Measurements from ENCODE around the gene PCNT. TPM values are rescaled to one million over a fixed set of nuclear protein-coding genes. Genes with fewer than 3 reads are reported as not detected.

PCNT gene
- total RNA-seq, 2 experiments from 2014 or later, result 46.2 to 46.6 TPM

- TF ChIP-seq, protein P1, sequence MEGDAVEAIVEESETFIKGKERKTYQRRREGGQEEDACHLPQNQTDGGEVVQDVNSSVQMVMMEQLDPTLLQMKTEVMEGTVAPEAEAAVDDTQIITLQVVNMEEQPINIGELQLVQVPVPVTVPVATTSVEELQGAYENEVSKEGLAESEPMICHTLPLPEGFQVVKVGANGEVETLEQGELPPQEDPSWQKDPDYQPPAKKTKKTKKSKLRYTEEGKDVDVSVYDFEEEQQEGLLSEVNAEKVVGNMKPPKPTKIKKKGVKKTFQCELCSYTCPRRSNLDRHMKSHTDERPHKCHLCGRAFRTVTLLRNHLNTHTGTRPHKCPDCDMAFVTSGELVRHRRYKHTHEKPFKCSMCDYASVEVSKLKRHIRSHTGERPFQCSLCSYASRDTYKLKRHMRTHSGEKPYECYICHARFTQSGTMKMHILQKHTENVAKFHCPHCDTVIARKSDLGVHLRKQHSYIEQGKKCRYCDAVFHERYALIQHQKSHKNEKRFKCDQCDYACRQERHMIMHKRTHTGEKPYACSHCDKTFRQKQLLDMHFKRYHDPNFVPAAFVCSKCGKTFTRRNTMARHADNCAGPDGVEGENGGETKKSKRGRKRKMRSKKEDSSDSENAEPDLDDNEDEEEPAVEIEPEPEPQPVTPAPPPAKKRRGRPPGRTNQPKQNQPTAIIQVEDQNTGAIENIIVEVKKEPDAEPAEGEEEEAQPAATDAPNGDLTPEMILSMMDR (IDR thresholded peaks at IDR 0.05), result no peak
- peaks cover 36% of the 10 kb centered on the region for H3K36me3 Mint-ChIP-seq (ENCODE audit: low read depth)
- H3K9me3 Mint-ChIP-seq, result no peaks in the 10 kb centered on the region
- DNase-seq (no peak), ATAC-seq (no peak)
- peaks cover 3% of the 10 kb centered on the region for H3K4me1 Mint-ChIP-seq (ENCODE audit: low read depth)
- H3K27me3 Mint-ChIP-seq, result no peaks in the 10 kb centered on the region
- intact Hi-C loops (cut with micrococcal nuclease), result no loop called here
- H3K4me3 Mint-ChIP-seq, result no peak overlapping the region
- no peak overlapping the region for H3K27ac Mint-ChIP-seq
- ChIA-PET CTCF (interaction anchor here (0.6 to 1.1 kb wide), 2 partner anchors 11 to 13 kb away, joined by 3 read pairs; no protein-coding TSS in a partner anchor), POLR2A (no interaction called here)
Measured at GRCh38 chr21:46357684-46358425, 33.9 kb downstream of the PCNT start.

DNA sequence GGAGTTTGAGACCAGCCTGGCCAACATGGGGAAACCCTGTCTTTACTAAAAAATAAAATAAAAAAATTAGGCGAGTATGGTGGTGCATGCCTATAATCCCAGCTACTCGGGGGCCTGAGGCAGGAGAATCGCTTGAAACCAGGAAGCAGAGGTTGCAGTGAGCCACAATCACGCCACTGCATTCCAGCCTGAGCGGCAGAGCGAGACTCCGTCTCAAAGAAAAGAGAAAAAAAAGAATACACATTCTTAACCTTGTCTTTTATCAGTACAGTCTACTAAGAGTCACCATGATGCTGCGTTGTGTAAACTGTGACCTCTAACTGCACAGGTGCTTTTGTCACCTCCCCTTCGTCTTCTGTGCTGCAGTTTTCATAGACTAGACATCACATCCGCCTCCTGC is 37.2 kb downstream of the PCNT start:
- peaks cover 4% of the 10 kb centered on the region for H3K4me1 Mint-ChIP-seq (ENCODE audit: low read depth)
- H3K36me3 Mint-ChIP-seq (ENCODE audit: low read depth), result peaks cover 40% of the 10 kb centered on the region
- ChIA-PET POLR2A (no interaction called here), CTCF (no interaction called here)
- H3K27ac Mint-ChIP-seq, result no peak overlapping the region
- H3K4me3 Mint-ChIP-seq, result no peak overlapping the region
- ATAC-seq (no peak), DNase-seq (no peak)
- H3K9me3 Mint-ChIP-seq, result no peaks in the 10 kb centered on the region
- H3K27me3 Mint-ChIP-seq, result no peaks in the 10 kb centered on the region
- TF ChIP-seq, protein P1 (IDR thresholded peaks at IDR 0.05), result no peak
- intact Hi-C loops (cut with micrococcal nuclease), result no loop called here

DNA sequence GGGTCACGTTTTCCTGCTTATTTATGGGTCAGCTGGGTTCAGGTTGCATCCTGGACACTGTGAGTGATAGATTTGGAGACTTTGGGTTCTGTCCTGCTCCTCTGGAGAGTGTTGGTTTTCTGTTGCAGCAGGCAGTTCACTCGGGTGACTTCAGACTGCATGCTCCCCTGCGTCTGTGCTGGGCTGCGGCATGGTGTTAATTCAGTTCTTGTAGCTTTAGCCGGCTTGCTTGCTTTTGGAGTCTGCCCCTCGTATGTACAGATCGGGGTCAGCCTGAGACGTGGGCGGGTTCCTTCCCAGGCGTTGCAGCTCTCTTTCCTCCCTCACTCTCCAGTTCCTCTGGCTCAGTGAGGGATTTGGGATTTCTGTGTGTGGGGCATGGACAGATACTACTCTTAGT is 38.0 kb downstream of the PCNT start:
- peaks cover 41% of the 10 kb centered on the region for H3K36me3 Mint-ChIP-seq (ENCODE audit: low read depth)
- ChIA-PET POLR2A (no interaction called here), CTCF (no interaction called here)
- H3K4me1 Mint-ChIP-seq (ENCODE audit: low read depth), result peaks cover 5% of the 10 kb centered on the region
- no peaks in the 10 kb centered on the region for H3K27me3 Mint-ChIP-seq
- H3K9me3 Mint-ChIP-seq, result no peaks in the 10 kb centered on the region
- no peak overlapping the region for H3K4me3 Mint-ChIP-seq
- no peak for DNase-seq
- intact Hi-C loops (cut with micrococcal nuclease), result no loop called here
- TF ChIP-seq, protein P1 (IDR thresholded peaks at IDR 0.05), result no peak
- no peak for ATAC-seq
- H3K27ac Mint-ChIP-seq, result no peak overlapping the region

DNA sequence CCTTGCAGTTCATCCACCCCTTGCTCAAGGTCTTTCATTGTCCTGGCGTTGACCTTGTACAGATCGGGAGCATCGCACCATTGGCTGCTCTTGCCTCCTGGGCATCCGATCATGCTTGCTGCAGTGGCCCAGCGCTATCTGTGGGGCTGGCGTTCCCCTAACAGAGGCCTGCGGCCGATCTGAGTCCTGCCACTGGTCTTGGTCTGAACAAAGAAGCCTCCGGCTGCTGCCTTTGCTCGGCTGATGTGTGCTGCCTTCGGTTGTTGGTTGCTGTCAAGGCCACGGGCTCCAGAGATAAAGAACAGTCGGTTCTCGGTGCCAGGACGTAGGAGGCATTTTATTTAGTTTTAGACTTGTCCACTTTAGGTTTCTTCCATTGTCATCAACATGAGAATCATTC is 39.0 kb downstream of the PCNT start:
- ChIA-PET POLR2A (no interaction called here), CTCF (no interaction called here)
- Mint-ChIP-seq H3K9me3 (no peaks in the 10 kb centered on the region), H3K36me3 (ENCODE audit: low read depth) (peaks cover 42% of the 10 kb centered on the region), H3K27ac (no peak overlapping the region), H3K4me1 (ENCODE audit: low read depth) (peaks cover 8% of the 10 kb centered on the region), H3K4me3 (no peak overlapping the region), H3K27me3 (no peaks in the 10 kb centered on the region)
- DNase-seq (no peak), ATAC-seq (no peak)
- TF ChIP-seq, protein P1 (IDR thresholded peaks at IDR 0.05), result no peak
- intact Hi-C loops (cut with micrococcal nuclease), result no loop called here

- intact Hi-C loops (cut with micrococcal nuclease), result no loop called here
- CTCF ChIA-PET, result interaction anchor here (1.0 kb wide), 1 partner anchor 391 kb away, joined by 3 read pairs; no protein-coding TSS in a partner anchor
- H3K27me3 Mint-ChIP-seq, result no peaks in the 10 kb centered on the region
- TF ChIP-seq, protein P1 (IDR thresholded peaks at IDR 0.05), result no peak
- no peak overlapping the region for H3K4me3 Mint-ChIP-seq
- no peak overlapping the region for H3K27ac Mint-ChIP-seq
- no peak for DNase-seq
- ATAC-seq, result no peak
- peaks cover 13% of the 10 kb centered on the region for H3K4me1 Mint-ChIP-seq (ENCODE audit: low read depth)
- POLR2A ChIA-PET, result no interaction called here
- peaks cover 39% of the 10 kb centered on the region for H3K36me3 Mint-ChIP-seq (ENCODE audit: low read depth)
- no peaks in the 10 kb centered on the region for H3K9me3 Mint-ChIP-seq
Measured at GRCh38 chr21:46363698-46364097, 39.7 kb downstream of the PCNT start.
